GM21825 (cell line): ENCODE measurements around the gene CENPX.

Experiments used
- ATAC-seq: cut with Tn5 transposase; IDR thresholded peaks from one replicate; pipeline ENCODE4 v1.9.1; 2021; ENCODE audit warnings: mild to moderate bottlenecking, moderate library complexity; ENCODE audit not compliant: unreplicated experiment

Gene CENPX

GRCh38 chr17:82012640-82013295 is 9.9 kb downstream of the CENPX start:
- no peak for ATAC-seq

GRCh38 chr17:82012261-82012639 is 10.4 kb downstream of the CENPX start:
- no peak for ATAC-seq

GRCh38 chr17:82011617-82012187 is 11.0 kb downstream of the CENPX start:
- ATAC-seq = no peak

- ATAC-seq = no peak
Measured at GRCh38 chr17:82010575-82011525, 11.8 kb downstream of the CENPX start.

- ATAC-seq = no peak
Measured at GRCh38 chr17:82009413-82009812, 13.3 kb downstream of the CENPX start.

GRCh38 chr17:82008941-82009405 is 13.7 kb downstream of the CENPX start:
- ATAC-seq = no peak

- no peak for ATAC-seq
Measured at GRCh38 chr17:82008258-82008940, 14.3 kb downstream of the CENPX start.

- ATAC-seq = no peak
Measured at GRCh38 chr17:82007495-82008257, 15.0 kb downstream of the CENPX start.

GRCh38 chr17:82007228-82007494 is 15.5 kb downstream of the CENPX start:
- ATAC-seq = no peak

GRCh38 chr17:82006468-82007227 is 16.0 kb downstream of the CENPX start:
- ATAC-seq = no peak

GRCh38 chr17:82005701-82006348 is 16.9 kb downstream of the CENPX start:
- ATAC-seq = no peak

GRCh38 chr17:82004517-82005455 is 17.9 kb downstream of the CENPX start:
- no peak for ATAC-seq

- ATAC-seq = no peak
Measured at GRCh38 chr17:82003411-82004381, 19.0 kb downstream of the CENPX start.

- ATAC-seq = no peak
Measured at GRCh38 chr17:82001571-82002056, 21.1 kb downstream of the CENPX start.

- ATAC-seq = no peak
Measured at GRCh38 chr17:82000803-82001570, 21.7 kb downstream of the CENPX start.
